ENCODE results near the gene BMF.

The BMF gene

DNA sequence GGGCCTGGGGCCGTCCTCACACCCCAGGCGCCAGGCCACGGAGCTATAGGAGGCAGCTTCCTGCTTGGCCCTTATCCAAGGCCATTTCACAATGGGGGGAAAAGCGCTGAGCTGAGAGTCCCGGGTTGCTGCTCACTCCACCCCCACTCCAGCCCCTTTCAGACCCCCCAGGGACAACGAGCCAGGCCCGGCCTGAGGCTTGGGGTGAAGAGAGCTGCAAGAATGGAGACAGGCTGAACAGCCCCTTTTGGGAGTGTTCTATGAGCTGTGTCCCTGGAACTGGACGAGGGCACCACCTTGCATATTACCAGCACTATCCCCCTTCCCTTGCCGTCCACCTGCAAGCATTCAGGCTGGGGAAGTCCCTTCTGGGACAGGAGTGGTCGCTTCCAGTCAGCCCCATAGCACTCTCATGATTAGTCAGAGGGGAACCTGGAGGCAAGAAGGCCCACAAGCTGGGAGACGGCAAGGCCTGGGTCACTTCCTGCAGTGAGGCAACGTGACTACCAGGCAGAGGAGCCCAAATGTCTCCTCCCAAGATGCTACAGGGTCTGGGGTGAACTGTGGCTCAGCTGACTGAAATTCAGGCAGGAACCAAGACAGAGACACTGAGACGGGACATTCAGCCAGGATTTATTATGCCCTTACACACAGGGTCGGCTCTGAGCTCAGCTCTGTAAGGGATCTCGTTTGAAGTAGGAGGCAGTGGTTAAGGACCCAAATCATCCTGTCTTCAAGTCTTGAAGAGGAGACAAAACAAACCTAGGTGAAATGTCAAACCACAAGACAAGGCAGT lies 61.1 kb downstream of the BMF start:
- DNase-seq: peak; percentile 46

DNA sequence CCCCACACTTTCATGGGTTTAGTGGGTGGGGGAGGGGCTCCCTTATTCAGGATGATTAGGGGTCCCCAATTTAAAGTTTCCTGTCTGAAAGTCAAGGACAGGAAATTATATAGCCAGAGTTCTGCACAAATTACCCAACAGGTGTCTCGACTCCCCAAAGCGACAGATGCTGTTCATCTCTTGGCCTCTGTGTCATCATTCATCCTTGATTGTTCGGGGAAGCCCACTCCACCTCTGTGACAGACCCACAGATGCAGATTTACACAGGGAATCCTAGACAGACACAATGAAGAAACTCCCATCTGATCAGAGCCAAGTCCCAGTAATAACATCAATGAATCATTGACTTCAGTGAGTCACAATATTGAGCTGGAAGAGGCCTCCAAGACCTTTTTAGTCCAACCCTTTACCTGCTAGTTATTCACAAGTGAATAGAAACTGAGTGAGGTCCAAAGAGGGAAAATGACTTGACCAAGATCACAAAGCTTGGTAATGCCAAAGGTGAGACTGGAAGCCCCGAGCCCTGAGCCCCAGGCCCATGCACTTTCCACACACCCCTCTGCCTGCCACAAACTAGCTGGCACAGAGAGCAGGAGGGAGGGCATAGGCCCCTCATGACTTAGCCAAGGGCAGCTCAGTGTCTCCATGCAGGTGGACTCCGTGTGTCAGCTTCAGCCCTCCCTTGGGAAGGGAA lies 61.8 kb downstream of the BMF start:
- peak; percentile 34 for DNase-seq

DNA sequence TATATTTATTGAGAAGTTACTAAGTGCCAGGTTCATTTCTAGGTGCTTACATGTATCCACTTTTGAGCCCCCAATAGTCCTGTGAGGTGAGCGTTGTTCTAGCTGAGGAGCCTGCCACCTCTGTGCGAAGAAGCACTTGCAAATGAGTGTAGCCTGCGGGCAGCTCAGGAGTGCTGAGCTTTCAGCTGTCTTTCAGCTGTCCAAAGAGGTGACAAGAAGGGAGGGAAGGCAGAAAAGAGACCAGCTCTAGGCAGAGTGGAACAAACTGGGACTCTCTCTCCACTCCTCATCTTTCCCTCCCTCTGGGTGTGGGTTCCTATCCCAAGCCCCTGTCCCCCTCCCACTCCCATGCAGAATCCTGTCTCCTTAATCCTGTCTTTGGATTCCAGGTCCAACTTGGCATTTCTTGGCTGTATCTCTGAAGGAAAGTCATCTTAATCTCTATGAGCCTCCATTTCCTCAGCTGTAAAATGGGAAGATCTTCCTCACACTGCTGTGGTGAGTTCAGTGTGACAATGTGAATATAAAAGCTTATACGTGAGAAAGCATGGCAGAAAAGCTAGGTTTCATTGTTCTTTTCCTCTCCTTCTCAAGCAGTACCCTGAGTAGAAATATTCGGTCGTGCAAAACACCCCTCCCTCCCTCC lies 63.0 kb downstream of the BMF start:
- no peak for DNase-seq

- peak; percentile 41 for DNase-seq
Observed at GRCh38 chr15:40044717-40045571, 63.7 kb downstream of the BMF start.

DNA sequence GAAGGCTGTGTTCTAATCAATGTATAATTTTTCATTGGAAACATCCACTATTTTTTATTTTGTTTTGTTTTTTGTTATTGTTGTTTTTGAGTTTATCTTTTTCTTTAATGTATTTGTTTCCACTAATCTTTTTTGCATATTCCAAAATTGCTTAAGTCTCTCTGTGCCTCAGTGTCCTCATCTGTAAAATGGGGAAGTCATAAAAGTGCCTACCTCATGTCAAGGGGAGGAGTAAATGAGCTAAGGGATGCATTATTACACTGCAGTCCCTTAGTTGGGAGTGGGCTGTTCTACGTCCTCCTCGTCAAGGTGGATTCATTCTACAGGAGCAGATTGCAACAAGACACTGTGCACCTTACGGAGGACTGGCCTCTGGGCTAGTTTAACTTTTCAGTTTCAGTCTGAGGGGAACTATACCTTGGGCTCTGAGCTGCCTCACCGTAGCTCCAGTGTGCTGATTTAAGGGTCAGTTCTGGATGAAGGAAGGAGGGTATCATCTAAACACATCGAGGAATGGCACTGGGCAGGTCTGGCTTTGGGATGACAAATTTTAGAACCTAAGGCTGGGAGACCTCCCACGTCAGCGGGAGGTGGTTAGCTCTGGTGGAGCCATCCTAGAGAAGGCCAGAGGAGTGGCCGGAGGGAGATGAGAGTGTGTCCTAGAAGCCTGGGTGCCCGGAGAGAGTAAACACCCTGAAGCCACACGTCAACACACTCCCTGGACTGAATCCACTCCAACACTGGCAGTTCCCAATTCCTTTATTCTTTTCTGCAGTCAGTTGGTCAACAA lies 64.6 kb downstream of the BMF start:
- DNase-seq: no peak

DNA sequence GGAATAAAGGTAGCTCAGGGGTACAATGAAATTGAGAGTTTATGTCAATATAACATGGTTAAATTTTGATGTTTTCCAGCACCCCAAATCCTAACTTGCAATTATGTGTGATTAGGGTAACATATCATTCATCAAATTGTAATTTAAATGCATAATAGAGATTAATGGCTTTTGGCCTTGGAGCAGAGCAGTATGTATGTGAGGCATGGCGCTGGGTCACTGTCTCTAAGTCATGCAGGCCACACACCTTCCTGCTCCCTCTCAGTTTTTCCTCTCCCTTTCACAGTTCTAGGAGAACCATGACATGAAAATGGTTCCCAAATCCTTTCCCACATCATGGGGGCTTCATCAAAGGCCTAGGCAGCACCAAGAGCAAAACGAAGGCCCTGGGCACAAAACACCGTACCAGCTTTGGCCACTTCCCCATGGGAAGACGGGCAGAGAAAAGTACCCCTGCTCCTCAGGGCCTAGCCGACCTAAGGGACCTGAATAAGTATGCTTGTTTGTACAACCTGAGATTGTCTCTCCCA lies 65.8 kb downstream of the BMF start:
- DNase-seq: no peak

DNA sequence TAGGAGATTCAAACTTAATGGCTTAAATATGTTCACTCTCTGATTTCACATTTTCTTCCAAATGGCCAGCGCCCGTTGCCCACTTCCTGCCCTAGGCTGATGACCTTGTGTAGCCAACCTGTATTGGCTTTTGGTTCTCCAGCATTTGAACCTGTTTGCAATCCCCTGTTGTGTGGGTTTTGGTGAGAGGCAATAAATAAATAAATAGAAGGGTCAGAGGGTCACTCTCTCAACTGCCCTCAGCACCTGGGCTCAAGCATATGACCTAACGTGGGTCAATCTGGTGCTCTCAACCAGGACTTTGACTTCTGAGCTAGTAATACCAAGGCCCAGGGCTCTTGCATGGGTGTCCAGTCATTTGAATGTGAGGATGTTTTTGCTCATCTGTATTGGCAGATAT lies 67.9 kb downstream of the BMF start:
- DNase-seq: no peak

DNA sequence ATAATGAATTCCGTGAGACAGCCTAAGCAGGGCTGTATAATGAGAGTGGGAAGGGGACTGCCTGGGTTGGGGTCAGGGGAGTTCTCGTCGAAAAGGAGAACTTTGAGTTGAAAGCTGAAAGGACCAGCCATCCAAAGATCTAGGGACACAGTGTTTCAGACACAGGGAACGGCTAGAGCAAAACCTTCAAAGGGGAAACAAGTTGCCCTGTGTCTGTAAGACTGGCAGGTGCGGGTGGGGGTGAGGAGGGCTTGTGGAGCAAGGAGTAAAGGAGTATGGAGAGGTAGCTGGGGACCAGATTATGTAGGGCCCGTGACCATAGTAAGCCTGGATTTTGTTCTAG lies 68.4 kb downstream of the BMF start:
- no peak for DNase-seq

DNA sequence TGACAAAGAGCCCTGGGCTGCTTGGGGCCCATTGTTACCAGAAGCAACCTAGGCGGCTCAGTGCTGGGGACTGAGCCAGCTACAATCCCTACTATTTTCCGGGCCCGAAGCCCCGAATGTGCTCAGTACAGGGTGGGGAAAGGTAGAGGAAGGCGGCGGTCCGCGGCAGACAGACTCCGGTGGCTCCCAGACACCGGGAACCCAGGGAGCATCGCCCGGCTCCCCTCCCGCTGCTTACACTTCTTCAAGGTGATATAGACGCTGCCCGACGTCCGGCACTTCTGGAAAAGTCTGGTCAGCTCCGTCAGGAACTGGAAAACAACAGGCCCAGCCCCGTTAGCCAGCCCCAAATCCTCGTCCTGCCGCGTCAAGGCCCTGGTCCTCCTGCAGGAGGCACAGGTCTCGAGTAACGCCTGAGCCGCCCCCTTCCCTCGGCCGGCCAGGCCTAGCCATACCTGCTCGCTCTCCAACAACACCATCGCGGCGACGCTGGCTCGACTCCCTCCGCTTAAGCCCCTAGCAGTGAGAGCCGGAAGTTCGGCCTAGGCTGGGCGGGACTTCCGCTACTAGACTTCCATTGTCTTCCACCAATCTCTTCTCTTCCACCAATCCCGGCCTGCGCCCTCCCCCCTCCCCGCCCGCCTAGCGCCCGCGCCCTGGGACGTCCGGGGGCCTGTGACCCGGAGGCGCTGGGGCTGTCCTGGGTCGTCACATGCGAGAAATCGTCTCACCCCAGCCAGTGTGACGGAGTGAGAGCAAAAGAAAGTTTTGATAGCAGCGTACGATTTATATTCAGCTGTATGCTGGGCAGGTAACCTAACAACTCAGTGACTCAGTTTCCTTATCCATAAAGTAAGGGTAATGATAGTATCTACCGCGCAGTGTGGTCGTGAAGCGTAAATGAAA lies 69.8 kb downstream of the BMF start, which contains the start of gene SRP14:
TSS of gene SRP14 (minus strand) at position 544 of the 906 bp plus-strand sequence. CDS start at position 479, 65 bp downstream.
- peak; percentile 67 for DNase-seq

- no peak for DNase-seq
Observed at GRCh38 chr15:40038275-40038637, 70.4 kb downstream of the BMF start.

Data from NCI-H226 (cell line).